ENCODE results near the gene HJV. TPM values are rescaled to one million over a fixed set of nuclear protein-coding genes. Genes with fewer than 3 reads are reported as not detected.

Gene HJV
- total and polyA plus RNA-seq, 2 of the 13 experiments (the other 11 are each of a cell fraction or from before 2014, with no cell fraction given): 0.18 TPM; not detected in 1

DNA sequence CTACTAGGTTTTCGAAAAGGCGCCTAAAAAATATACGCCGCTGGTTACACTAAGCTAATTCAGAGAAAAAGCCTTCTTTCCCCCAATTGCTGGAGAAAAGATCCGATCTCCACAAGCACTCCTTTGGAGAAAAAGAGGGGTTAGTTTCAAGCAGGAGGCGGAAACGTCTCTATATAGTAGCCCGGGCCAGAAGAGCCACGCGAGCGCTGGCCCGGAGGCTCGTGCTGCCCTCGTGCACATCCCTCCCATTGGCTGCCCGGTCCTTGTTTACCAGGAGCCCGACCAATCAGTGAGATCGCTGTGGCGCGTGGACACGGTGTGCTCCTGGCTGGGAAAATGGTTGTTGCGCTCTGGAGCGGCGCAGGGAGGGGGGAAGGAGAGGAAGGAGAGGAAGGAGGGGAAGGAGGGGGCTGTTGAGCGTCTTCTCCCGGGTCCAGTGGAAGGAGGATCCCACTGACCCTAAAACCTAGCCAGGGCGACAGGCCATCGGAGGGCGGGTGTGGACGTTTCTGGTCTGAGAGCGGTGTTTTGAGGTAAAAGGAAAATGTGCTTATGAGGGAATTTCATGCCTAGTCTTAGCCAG is 25.0 kb downstream of the HJV start, which contains the start of gene TXNIP (continued):
- TF ChIP-seq, protein P1, sequence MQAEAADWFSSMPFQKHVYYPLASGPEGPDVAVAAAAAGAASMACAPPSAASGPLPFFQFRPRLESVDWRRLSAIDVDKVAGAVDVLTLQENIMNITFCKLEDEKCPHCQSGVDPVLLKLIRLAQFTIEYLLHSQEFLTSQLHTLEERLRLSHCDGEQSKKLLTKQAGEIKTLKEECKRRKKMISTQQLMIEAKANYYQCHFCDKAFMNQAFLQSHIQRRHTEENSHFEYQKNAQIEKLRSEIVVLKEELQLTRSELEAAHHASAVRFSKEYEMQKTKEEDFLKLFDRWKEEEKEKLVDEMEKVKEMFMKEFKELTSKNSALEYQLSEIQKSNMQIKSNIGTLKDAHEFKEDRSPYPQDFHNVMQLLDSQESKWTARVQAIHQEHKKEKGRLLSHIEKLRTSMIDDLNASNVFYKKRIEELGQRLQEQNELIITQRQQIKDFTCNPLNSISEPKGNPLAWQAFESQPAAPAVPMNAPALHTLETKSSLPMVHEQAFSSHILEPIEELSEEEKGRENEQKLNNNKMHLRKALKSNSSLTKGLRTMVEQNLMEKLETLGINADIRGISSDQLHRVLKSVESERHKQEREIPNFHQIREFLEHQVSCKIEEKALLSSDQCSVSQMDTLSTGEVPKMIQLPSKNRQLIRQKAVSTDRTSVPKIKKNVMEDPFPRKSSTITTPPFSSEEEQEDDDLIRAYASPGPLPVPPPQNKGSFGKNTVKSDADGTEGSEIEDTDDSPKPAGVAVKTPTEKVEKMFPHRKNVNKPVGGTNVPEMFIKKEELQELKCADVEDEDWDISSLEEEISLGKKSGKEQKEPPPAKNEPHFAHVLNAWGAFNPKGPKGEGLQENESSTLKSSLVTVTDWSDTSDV (CRISPR knock-in tag; IDR thresholded peaks at IDR 0.05): no peak; the same call in 1 of the 2 replicates
- TF ChIP-seq SRSF1 (optimal IDR thresholded peaks at IDR 0.05; ENCODE audit: low read depth, low read length): peak; percentile 52
- TF ChIP-seq PCBP2 (optimal IDR thresholded peaks at IDR 0.05; ENCODE audit: low read depth, low read length, poor library complexity, severe bottlenecking): peak; percentile 29
- TF ChIP-seq, protein P2, sequence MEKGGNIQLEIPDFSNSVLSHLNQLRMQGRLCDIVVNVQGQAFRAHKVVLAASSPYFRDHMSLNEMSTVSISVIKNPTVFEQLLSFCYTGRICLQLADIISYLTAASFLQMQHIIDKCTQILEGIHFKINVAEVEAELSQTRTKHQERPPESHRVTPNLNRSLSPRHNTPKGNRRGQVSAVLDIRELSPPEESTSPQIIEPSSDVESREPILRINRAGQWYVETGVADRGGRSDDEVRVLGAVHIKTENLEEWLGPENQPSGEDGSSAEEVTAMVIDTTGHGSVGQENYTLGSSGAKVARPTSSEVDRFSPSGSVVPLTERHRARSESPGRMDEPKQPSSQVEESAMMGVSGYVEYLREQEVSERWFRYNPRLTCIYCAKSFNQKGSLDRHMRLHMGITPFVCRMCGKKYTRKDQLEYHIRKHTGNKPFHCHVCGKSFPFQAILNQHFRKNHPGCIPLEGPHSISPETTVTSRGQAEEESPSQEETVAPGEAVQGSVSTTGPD (CRISPR knock-in tag; IDR thresholded peaks at IDR 0.05): no peak
- peak; percentile 20; the same call in 1 of the 2 replicates for TF ChIP-seq ZNF552 (CRISPR knock-in tag; IDR thresholded peaks at IDR 0.05; ENCODE audit: borderline replicate concordance)
- TF ChIP-seq SMAD3 (CRISPR knock-in tag; IDR thresholded peaks at IDR 0.05): peak; percentile 93
- TF ChIP-seq RARG (CRISPR knock-in tag; IDR thresholded peaks at IDR 0.05; ENCODE audit: low read depth): 0 out of 2 replicates have a peak, but pooled peaks have one; percentile 38
- no peak for TF ChIP-seq NR3C1 (CRISPR knock-in tag; IDR thresholded peaks at IDR 0.05)
- TF ChIP-seq, protein P3, sequence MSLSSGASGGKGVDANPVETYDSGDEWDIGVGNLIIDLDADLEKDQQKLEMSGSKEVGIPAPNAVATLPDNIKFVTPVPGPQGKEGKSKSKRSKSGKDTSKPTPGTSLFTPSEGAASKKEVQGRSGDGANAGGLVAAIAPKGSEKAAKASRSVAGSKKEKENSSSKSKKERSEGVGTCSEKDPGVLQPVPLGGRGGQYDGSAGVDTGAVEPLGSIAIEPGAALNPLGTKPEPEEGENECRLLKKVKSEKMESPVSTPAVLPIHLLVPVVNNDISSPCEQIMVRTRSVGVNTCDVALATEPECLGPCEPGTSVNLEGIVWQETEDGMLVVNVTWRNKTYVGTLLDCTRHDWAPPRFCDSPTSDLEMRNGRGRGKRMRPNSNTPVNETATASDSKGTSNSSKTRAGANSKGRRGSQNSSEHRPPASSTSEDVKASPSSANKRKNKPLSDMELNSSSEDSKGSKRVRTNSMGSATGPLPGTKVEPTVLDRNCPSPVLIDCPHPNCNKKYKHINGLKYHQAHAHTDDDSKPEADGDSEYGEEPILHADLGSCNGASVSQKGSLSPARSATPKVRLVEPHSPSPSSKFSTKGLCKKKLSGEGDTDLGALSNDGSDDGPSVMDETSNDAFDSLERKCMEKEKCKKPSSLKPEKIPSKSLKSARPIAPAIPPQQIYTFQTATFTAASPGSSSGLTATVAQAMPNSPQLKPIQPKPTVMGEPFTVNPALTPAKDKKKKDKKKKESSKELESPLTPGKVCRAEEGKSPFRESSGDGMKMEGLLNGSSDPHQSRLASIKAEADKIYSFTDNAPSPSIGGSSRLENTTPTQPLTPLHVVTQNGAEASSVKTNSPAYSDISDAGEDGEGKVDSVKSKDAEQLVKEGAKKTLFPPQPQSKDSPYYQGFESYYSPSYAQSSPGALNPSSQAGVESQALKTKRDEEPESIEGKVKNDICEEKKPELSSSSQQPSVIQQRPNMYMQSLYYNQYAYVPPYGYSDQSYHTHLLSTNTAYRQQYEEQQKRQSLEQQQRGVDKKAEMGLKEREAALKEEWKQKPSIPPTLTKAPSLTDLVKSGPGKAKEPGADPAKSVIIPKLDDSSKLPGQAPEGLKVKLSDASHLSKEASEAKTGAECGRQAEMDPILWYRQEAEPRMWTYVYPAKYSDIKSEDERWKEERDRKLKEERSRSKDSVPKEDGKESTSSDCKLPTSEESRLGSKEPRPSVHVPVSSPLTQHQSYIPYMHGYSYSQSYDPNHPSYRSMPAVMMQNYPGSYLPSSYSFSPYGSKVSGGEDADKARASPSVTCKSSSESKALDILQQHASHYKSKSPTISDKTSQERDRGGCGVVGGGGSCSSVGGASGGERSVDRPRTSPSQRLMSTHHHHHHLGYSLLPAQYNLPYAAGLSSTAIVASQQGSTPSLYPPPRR (CRISPR knock-in tag; IDR thresholded peaks at IDR 0.05; ENCODE audit: borderline replicate concordance): peak; percentile 93
- TF ChIP-seq, protein P4, sequence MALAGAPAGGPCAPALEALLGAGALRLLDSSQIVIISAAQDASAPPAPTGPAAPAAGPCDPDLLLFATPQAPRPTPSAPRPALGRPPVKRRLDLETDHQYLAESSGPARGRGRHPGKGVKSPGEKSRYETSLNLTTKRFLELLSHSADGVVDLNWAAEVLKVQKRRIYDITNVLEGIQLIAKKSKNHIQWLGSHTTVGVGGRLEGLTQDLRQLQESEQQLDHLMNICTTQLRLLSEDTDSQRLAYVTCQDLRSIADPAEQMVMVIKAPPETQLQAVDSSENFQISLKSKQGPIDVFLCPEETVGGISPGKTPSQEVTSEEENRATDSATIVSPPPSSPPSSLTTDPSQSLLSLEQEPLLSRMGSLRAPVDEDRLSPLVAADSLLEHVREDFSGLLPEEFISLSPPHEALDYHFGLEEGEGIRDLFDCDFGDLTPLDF (CRISPR knock-in tag; IDR thresholded peaks at IDR 0.05): no peak; the same call in 1 of the 2 replicates
- TF ChIP-seq HNRNPK (IDR thresholded peaks at IDR 0.05; ENCODE audit: low read depth, low read length, poor library complexity, severe bottlenecking): peak; percentile 86
- no peak for TF ChIP-seq PTBP1 (IDR thresholded peaks at IDR 0.05; ENCODE audit: low read depth, low read length, poor library complexity, severe bottlenecking)
- TF ChIP-seq GPN1 (CRISPR knock-in tag; IDR thresholded peaks at IDR 0.05; ENCODE audit: borderline replicate concordance): no peak
- TF ChIP-seq, protein P5, sequence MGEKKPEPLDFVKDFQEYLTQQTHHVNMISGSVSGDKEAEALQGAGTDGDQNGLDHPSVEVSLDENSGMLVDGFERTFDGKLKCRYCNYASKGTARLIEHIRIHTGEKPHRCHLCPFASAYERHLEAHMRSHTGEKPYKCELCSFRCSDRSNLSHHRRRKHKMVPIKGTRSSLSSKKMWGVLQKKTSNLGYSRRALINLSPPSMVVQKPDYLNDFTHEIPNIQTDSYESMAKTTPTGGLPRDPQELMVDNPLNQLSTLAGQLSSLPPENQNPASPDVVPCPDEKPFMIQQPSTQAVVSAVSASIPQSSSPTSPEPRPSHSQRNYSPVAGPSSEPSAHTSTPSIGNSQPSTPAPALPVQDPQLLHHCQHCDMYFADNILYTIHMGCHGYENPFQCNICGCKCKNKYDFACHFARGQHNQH (CRISPR knock-in tag; IDR thresholded peaks at IDR 0.05): peak; percentile 83
- TF ChIP-seq ZNF644 (CRISPR knock-in tag; IDR thresholded peaks at IDR 0.05; ENCODE audit: low read depth): no peak
- no peak for TF ChIP-seq AGO2 (optimal IDR thresholded peaks at IDR 0.05; ENCODE audit: low read depth, low read length)
- no peak for TF ChIP-seq HOXA5 (CRISPR knock-in tag; IDR thresholded peaks at IDR 0.05)
- no peak for TF ChIP-seq U2AF1 (optimal IDR thresholded peaks at IDR 0.05; ENCODE audit: low read depth, low read length)
